H1 (cell line): ENCODE results near the gene BPIFB2.

ENCODE experiments used
- ASH2L ChIP-seq: fragments of 200-600, 300-600 bp; sonication (generic); IDR thresholded peaks from one replicate; pipeline ENCODE4 v1.7.1; 2017; ENCODE audit warnings: low read length
- CTCF ChIP-seq, 3 experiments: IDR thresholded peaks; 1 replicate in 2 of 3; 2 replicates in 1 of 3; pipeline versions ENCODE4 v1.5.1 to v1.6.1; 2011; ENCODE audit warnings: low read length in 3 of 3, mild to moderate bottlenecking in 3 of 3, inconsistent platforms in 2 of 3, low read depth in 1 of 3, moderate library complexity in 1 of 3; ENCODE audit not compliant: insufficient read depth in 1 of 3; ENCODE audit errors: control extremely low read depth in 1 of 3
- KDM5A ChIP-seq: fragments of 200-600 bp; IDR thresholded peaks from 2 replicates; pipeline ENCODE4 v1.7.1; 2012; ENCODE audit warnings: mild to moderate bottlenecking, low read length, inconsistent platforms, mixed read lengths
- PHF8 ChIP-seq: fragments of 200-600 bp; sonication (generic); conservative IDR thresholded peaks from 2 replicates; pipeline ENCODE4 v1.7.1; 2012; ENCODE audit warnings: low read depth, mild to moderate bottlenecking, inconsistent platforms, low read length, moderate library complexity
- POLR2A ChIP-seq, 2 experiments: IDR thresholded peaks; 1 replicate in 1 of 2; 2 replicates in 1 of 2; pipeline ENCODE4 v1.6.1; 2011; ENCODE audit warnings: low read depth in 2 of 2, low read length in 2 of 2, mild to moderate bottlenecking in 2 of 2; ENCODE audit errors: control extremely low read depth in 1 of 2
- RNF2 ChIP-seq: fragments of 200-900, 300-1000 bp; sonication (generic); IDR thresholded peaks from 2 replicates; pipeline ENCODE4 v1.7.1; 2016; ENCODE audit warnings: borderline replicate concordance, low read depth, mild to moderate bottlenecking, antibody characterized with exemption, low read length; ENCODE audit not compliant: poor library complexity, severe bottlenecking; ENCODE audit errors: missing control alignments
- RXRA ChIP-seq: IDR thresholded peaks from 2 replicates; pipeline ENCODE4 v1.6.1; 2011; ENCODE audit warnings: low read depth, mild to moderate bottlenecking, low read length, moderate library complexity; ENCODE audit not compliant: insufficient read depth
- SIN3A ChIP-seq, 2 experiments: IDR thresholded peaks in 1 of 2; conservative IDR thresholded peaks in 1 of 2; 2 replicates each; pipeline ENCODE4 v1.6.1; 2011 to 2012; ENCODE audit warnings: low read length in 2 of 2, improper control_type of control experiment in 1 of 2, low read depth in 1 of 2, mild to moderate bottlenecking in 1 of 2
- USF2 ChIP-seq: IDR thresholded peaks from 2 replicates; pipeline ENCODE4 v1.6.1; 2011; ENCODE audit warnings: low read length, improper control_type of control experiment

GRCh38 chr20:33017542-33017941, 10.0 kb downstream of the BPIFB2 start:
- TF ChIP-seq CTCF (IDR thresholded peaks at IDR 0.05; ENCODE audit: control extremely low read depth in 1 of 3, insufficient read depth in 1 of 3, low read depth in 1 of 3, low read length in 3 of 3) = no peak
- TF ChIP-seq RXRA = no peak
- TF ChIP-seq RNF2 = no peak
- no peak for TF ChIP-seq USF2
- TF ChIP-seq SIN3A (conservative IDR thresholded peaks at IDR 0.05 in 1 of 2, IDR thresholded peaks at IDR 0.05 in 1 of 2; ENCODE audit: low read depth in 1 of 2, low read length in 2 of 2) = no peak
- no peak for TF ChIP-seq KDM5A
- no peak for TF ChIP-seq POLR2A (IDR thresholded peaks at IDR 0.05; ENCODE audit: control extremely low read depth in 1 of 2, low read depth in 2 of 2, low read length in 2 of 2)
- no peak for TF ChIP-seq ASH2L
- TF ChIP-seq PHF8 = no peak
